ENCODE data around the gene GNB5.
"Not testable (repeated sequence)": the region's sequence is repeated elsewhere in the genome, so short reads cannot be mapped to it uniquely, and the experiment has no call there.

GNB5 gene

GRCh38 chr15:52109559-52110451 lies 81.4 kb downstream of the GNB5 start:
- DNase-seq: no peak

GRCh38 chr15:52107238-52107637 lies 84.0 kb downstream of the GNB5 start:
- no peak for DNase-seq

GRCh38 chr15:52106641-52107040 lies 84.6 kb downstream of the GNB5 start:
- no peak for DNase-seq

GRCh38 chr15:52105846-52106245 lies 85.3 kb downstream of the GNB5 start:
- DNase-seq: no peak

- DNase-seq: no peak
These were observed 86.6 kb downstream of the GNB5 start for GRCh38 chr15:52104532-52105004.

GRCh38 chr15:52103217-52104207 lies 87.7 kb downstream of the GNB5 start:
- DNase-seq: no peak

GRCh38 chr15:52102463-52102862 lies 88.7 kb downstream of the GNB5 start:
- DNase-seq: no peak

- no peak for DNase-seq
These were observed 89.5 kb downstream of the GNB5 start for GRCh38 chr15:52101542-52102323.

GRCh38 chr15:52100807-52101442 lies 90.3 kb downstream of the GNB5 start:
- DNase-seq: no peak

GRCh38 chr15:52099651-52100272 lies 91.4 kb downstream of the GNB5 start:
- DNase-seq: no peak

- DNase-seq: no peak
These were observed 92.9 kb downstream of the GNB5 start for GRCh38 chr15:52098323-52098722.

GRCh38 chr15:52097180-52097579 lies 94.0 kb downstream of the GNB5 start:
- no peak for DNase-seq

- not testable (repeated sequence) for DNase-seq
These were observed 94.7 kb downstream of the GNB5 start for GRCh38 chr15:52096536-52096935.

GRCh38 chr15:52095597-52096262 lies 95.5 kb downstream of the GNB5 start:
- DNase-seq: no peak

GRCh38 chr15:52094811-52095584 lies 96.2 kb downstream of the GNB5 start:
- no peak for DNase-seq

GRCh38 chr15:52093539-52094510 lies 97.4 kb downstream of the GNB5 start:
- no peak for DNase-seq

- DNase-seq: no peak
These were observed 98.0 kb downstream of the GNB5 start for GRCh38 chr15:52093167-52093538.

GRCh38 chr15:52090193-52090592 lies 101.0 kb downstream of the GNB5 start:
- no peak for DNase-seq
